ENCODE results near the gene ATP6V1D.

ATP6V1D gene

DNA sequence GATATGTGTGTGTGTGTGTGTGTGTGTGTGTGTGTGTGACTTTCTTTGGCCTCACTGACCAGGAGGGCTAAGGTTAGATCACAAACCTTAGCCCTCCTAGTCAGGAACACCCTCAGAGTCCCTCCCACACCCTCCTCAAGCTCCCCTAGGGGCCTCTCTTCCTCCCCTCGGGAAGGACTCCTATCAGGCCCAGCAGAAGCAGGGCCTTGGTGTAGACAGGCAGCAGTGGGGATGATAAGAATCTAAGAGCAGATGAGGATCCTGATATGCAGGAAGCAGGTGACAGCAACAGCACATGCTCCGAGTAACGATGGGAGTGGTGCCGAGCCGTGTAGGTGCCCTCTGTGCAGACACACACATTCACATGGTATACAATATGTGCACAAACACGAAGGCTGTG, 31.7 kb upstream of the ATP6V1D start:
- no peak for DNase-seq (ENCODE audit: insufficient read length)
- FAIRE-seq = no peak
- no peak for TF ChIP-seq POLR2AphosphoS5 (IDR thresholded peaks at IDR 0.05; ENCODE audit: low read depth, low read length)
- no peak for TF ChIP-seq POLR2A (IDR thresholded peaks at IDR 0.05; ENCODE audit: low read depth, low read length)
- no peak for TF ChIP-seq TAF1 (IDR thresholded peaks at IDR 0.05; ENCODE audit: borderline replicate concordance, low read depth, low read length)

DNA sequence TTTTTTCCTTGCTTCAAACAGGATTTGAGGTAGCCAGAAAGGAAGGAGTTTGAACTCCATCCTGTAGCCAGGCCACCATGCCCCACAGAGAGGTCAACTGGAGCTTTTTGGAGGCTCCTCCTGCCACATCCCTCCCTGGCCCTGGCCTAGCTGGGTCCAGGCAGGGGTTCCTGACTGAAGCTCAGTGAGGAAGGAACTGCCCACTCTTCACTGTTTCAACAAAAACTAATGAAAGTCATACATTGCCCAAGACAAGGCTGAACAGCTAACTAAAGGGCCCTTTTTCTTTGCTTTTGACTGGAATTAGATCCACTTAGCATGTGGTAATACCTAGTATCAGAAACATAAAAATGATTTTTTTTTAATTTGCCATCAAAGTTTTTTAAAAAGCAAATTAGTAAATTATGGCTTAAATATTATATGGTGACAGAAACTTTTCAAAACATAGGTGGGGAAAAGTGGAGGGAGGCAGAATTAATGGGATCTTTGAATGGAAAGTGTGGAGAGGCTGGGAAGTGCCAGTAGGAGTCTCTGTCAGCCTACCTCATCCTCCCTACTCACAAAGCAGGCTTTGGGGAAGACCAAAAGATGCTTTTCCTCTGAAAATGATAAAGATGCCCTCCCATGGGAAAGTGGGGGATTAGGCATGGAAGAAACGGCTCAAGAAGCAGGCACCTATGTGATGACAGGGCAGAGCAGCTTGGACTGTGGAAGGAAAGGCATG, 30.4 kb upstream of the ATP6V1D start:
- FAIRE-seq (no peak), DNase-seq (ENCODE audit: insufficient read length) (no peak)
- no peak for TF ChIP-seq TAF1 (IDR thresholded peaks at IDR 0.05; ENCODE audit: borderline replicate concordance, low read depth, low read length)

DNA sequence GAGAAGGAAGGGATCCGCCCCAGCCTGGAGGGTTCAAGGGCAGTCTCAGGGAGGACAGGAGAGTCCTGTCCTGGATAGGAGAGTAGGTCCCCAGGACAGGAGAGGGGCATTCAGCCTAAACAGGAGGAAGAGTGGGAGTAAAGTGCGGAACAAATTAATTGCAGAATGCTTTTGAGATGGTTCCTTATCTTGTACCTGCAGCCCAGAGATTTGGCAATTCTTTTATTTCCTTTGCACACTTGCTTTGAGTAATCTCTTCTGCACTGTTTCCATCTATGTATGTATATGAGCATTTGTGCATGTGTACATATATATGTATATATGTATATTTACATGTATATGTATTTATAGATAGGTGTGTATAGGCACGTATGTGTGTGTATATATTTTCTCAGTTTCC, 29.7 kb upstream of the ATP6V1D start:
- DNase-seq (ENCODE audit: insufficient read length) (no peak), FAIRE-seq (no peak)
- no peak for TF ChIP-seq TAF1 (IDR thresholded peaks at IDR 0.05; ENCODE audit: borderline replicate concordance, low read depth, low read length)
- TF ChIP-seq POLR2AphosphoS5 (IDR thresholded peaks at IDR 0.05; ENCODE audit: low read depth, low read length) = no peak
- no peak for TF ChIP-seq POLR2A (IDR thresholded peaks at IDR 0.05; ENCODE audit: low read depth, low read length)

DNA sequence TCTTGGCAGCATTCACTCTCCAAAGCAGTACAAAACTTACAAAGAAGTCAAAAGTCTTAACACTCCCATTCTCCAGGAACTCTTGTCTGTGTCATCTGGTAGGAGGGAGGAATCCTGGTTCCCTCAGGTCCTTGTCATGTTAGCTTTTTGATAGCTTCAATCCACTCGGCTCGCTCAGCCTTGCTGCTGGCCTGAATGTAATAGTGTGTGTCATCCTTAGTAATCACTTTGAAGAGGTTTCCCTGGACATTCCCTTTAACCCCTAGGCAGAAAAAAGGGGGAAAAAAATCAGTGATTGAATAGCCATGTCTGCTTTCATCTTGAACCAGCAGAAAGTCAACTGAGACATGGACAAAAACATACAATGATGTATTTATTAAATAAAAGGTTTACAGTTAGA, 27.6 kb upstream of the ATP6V1D start:
- FAIRE-seq (no peak), DNase-seq (ENCODE audit: insufficient read length) (no peak)
- TF ChIP-seq POLR2A (IDR thresholded peaks at IDR 0.05; ENCODE audit: low read depth, low read length) = no peak
- no peak for TF ChIP-seq TAF1 (IDR thresholded peaks at IDR 0.05; ENCODE audit: borderline replicate concordance, low read depth, low read length)
- TF ChIP-seq POLR2AphosphoS5 (IDR thresholded peaks at IDR 0.05; ENCODE audit: low read depth, low read length) = peak; percentile 47; the same call in 1 of the 2 replicates

DNA sequence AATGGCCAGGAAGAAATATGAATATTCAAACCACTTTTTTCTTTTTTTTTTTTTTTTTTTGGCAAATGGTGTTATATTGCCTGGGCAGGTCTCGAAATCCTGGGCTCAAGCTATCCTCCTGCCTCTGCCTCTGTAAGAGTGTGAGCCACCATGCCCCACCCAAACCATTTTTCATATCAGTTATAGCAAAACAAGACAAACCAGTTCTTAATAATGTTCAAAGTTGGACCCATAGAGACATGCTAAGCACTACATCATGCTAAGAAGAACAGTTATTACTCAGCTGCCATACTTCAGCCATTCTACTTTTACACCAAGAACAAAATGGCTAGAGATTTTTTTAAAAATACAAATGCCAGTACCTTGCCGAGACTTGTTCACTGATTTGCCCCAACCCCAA, 26.0 kb upstream of the ATP6V1D start:
- DNase-seq (ENCODE audit: insufficient read length) = no peak
- FAIRE-seq = no peak
- no peak for TF ChIP-seq TAF1 (IDR thresholded peaks at IDR 0.05; ENCODE audit: borderline replicate concordance, low read depth, low read length)

DNA sequence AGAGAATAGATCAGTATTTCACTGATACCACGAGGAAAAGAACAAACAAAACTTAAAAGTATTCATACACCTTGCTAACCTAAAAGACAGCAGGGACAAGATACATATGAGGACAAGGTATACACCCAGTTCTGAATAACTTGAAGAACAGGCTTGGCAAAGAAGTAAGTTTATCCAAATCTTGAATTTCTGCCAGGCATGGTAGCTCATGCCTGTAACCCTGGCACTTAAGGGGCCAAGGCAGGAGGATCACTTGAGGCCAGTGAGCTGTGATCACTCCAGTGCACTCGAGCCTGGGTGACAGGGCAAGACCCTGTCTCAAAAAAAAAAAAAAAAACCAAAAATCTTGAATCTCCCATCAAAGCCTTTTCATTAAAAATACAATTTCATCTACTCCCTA, 25.5 kb upstream of the ATP6V1D start:
- DNase-seq (ENCODE audit: insufficient read length) (no peak), FAIRE-seq (no peak)
- TF ChIP-seq TAF1 (IDR thresholded peaks at IDR 0.05; ENCODE audit: borderline replicate concordance, low read depth, low read length) (no peak), POLR2AphosphoS5 (IDR thresholded peaks at IDR 0.05; ENCODE audit: low read depth, low read length) (no peak)

DNA sequence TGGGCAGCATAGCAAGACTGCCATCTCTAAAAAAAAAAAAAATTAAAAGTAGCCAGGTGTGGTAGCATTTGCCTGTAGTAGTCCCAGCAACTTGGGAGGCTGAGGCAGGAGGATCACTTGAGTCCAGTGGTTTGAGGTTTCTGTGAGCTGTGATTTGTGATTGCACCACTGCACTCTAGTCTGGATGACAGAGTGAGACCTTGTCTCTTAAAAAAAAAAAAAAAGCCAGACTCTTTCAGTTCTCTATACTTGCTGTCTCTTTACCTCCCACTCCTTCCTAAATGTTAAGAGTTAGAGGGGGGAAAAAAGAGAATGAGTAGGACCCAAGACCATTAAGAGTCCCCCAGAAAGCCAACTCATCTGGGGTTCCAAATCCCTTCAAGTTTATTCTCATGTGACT, 18.3 kb upstream of the ATP6V1D start:
- DNase-seq (ENCODE audit: insufficient read length) (no peak), FAIRE-seq (no peak)
- TF ChIP-seq POLR2AphosphoS5 (IDR thresholded peaks at IDR 0.05; ENCODE audit: low read depth, low read length) (no peak), TAF1 (IDR thresholded peaks at IDR 0.05; ENCODE audit: borderline replicate concordance, low read depth, low read length) (no peak), POLR2A (IDR thresholded peaks at IDR 0.05; ENCODE audit: low read depth, low read length) (no peak)

DNA sequence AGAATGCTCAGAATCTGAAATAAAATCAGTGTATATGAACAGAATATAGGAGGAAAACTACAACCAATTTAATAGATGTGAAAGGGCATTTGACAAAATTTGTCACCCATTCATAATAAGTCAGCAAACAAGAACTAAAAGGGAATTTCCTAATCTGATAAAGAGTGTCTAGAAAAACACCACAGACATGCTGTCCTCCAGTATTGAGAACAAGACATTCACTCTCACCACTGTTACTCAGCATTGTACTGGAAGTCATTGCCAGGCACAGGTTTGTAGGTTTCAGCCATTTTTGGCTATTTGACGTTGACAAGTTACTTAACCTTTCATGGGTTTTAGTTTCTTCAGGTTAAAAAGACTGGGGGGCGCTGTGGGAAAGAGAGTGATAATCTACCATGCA, 13.7 kb upstream of the ATP6V1D start:
- FAIRE-seq (peak; percentile 82), DNase-seq (ENCODE audit: insufficient read length) (no peak)
- TF ChIP-seq POLR2A (IDR thresholded peaks at IDR 0.05; ENCODE audit: low read depth, low read length) (no peak), TAF1 (IDR thresholded peaks at IDR 0.05; ENCODE audit: borderline replicate concordance, low read depth, low read length) (no peak), POLR2AphosphoS5 (IDR thresholded peaks at IDR 0.05; ENCODE audit: low read depth, low read length) (no peak)

DNA sequence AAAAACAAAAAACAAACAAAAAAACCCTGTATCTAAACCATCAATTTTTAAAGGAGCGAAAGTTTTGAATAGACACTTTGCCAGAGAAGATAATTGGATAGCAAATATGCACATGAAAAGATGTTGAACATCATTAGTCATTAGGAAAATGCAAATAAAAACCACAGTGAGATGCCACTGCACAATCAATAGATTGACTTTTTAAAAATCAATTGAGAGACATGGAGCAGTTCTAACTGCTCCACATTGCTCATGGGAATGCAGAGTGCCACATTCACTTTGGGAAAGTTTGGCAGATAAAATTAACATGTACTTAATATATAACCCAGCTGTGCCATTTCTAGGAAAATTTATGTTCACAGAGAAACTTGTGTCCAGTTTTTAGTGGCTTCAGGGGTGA, 13.2 kb upstream of the ATP6V1D start:
- no peak for DNase-seq (ENCODE audit: insufficient read length)
- no peak for FAIRE-seq
- TF ChIP-seq TAF1 (IDR thresholded peaks at IDR 0.05; ENCODE audit: borderline replicate concordance, low read depth, low read length) = no peak
- TF ChIP-seq POLR2AphosphoS5 (IDR thresholded peaks at IDR 0.05; ENCODE audit: low read depth, low read length) = no peak

DNA sequence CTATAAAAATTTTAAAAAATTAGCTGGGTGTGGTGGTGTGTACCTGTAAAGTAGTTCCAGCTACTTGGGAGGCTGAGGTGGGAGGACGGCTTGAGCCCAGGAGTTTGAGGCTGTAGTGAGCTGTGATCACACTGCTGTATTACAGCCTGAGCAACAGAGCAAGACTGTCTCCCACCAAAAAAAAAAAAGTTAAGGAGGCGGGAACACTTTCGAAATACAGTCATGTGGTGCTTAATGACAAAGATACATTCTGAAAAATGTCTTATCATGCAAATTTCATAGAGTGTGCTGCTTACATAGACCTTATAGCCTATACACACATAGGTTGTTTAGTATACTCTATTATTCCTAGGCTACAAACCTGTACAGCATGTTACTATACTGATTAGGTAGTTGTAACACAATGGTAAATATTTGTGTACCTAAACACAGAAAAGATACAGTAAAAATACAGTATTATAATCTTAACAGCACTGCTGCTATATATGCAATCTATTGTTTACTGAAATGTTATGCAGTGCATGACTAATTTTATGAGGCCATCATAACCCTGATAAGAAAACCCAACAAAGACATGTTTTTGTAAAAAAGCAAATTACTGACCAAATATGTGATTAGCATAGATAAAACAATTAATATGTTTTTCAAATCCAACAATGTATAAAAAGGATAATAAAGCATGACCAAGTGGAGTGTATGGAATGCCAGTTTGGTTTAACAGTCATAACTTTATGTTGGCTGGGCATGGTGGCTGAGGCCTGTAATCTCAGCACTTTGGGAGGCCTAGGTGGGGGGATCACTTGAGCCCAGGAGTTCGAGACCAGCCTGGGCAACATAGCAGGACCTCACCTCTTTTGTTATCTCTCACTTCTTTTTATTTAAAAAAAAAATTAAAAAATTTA, 11.9 kb upstream of the ATP6V1D start:
- DNase-seq (ENCODE audit: insufficient read length) (no peak), FAIRE-seq (no peak)
- TF ChIP-seq TAF1 (IDR thresholded peaks at IDR 0.05; ENCODE audit: borderline replicate concordance, low read depth, low read length) (no peak), POLR2A (IDR thresholded peaks at IDR 0.05; ENCODE audit: low read depth, low read length) (no peak), POLR2AphosphoS5 (IDR thresholded peaks at IDR 0.05; ENCODE audit: low read depth, low read length) (no peak)

DNA sequence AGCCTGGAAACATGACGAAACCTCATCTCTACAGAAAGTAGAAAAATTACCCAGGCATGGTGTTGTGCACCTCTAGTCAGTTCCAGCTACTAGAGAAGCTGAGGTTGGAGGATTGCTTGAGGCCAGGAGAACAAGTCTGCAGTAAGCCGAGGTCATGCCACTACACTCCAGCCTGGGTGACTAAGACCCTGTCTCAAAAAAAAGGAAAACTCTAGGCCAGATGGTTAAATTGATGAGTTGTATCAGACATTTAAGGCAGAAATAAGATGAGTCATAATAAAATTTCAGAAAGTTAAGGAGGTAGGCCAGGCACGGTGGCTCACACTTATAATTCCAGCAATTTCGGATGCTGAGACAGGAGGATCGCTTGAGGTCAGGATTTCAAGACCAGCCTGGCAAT, 11.2 kb upstream of the ATP6V1D start:
- no peak for TF ChIP-seq TAF1 (IDR thresholded peaks at IDR 0.05; ENCODE audit: borderline replicate concordance, low read depth, low read length)
- peak; percentile 14 for FAIRE-seq
- no peak for DNase-seq (ENCODE audit: insufficient read length)

DNA sequence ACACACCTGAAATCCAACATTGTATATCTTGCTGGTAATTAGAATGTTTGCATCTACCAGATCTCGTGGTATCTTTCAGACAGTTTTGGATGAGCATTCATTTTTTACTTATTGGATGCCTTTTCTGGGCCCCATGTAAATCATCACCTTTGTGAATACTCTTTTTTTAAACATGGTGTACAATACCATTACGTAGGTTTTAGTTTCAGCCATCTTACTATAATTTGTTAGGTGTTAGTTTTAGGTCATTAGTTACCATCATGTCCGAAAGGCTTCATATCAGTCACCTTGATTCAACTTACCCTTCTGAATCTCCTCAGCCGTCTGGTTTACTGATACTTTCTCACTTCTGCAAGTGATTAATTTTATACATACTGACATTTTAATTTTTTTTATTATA, 5.9 kb upstream of the ATP6V1D start:
- DNase-seq (ENCODE audit: insufficient read length) (no peak), FAIRE-seq (peak; percentile 54)
- TF ChIP-seq POLR2A (IDR thresholded peaks at IDR 0.05; ENCODE audit: low read depth, low read length) = no peak
- no peak for TF ChIP-seq POLR2AphosphoS5 (IDR thresholded peaks at IDR 0.05; ENCODE audit: low read depth, low read length)
- TF ChIP-seq TAF1 (IDR thresholded peaks at IDR 0.05; ENCODE audit: borderline replicate concordance, low read depth, low read length) = no peak
